ENCODE data around the gene IRAK1.

DNA sequence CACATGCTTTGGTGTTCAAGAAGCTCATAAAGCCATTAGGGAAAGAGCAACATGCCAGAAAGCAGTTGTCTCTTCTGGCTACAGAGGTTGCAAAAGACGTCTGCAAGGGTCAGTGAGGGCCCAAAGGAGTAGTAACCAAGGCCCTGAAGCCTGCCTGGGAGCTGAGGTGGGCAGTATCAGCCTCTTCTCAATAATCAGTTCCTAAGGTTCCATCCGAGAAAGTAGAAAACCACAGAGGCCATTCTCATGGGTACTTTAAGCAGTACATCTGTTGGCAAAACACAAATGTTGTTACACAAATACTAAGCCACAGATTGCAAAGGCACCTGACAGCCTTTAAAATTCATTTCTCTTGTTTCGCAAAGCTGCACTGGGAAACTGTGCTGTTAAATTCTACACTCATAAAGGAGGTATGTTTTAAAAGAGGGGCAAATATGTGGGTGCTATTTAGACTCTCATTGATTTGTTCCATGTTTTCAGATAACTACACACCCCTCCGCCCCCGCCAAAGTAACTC is 40.1 kb upstream of the IRAK1 start:
- TF ChIP-seq ZC3H10 (CRISPR knock-in tag; IDR thresholded peaks at IDR 0.05) (no peak), PATZ1 (CRISPR knock-in tag; IDR thresholded peaks at IDR 0.05; ENCODE audit: borderline replicate concordance) (no peak), TCF4 (CRISPR knock-in tag; IDR thresholded peaks at IDR 0.05; ENCODE audit: borderline replicate concordance) (no peak), ISL1 (CRISPR knock-in tag; IDR thresholded peaks at IDR 0.05) (no peak), ZFP3 (CRISPR knock-in tag; IDR thresholded peaks at IDR 0.05) (no peak), ARNTL (CRISPR knock-in tag; IDR thresholded peaks at IDR 0.05; ENCODE audit: borderline replicate concordance, low read depth) (no peak), RARB (CRISPR knock-in tag; IDR thresholded peaks at IDR 0.05) (no peak)
- TF ChIP-seq, protein P1, sequence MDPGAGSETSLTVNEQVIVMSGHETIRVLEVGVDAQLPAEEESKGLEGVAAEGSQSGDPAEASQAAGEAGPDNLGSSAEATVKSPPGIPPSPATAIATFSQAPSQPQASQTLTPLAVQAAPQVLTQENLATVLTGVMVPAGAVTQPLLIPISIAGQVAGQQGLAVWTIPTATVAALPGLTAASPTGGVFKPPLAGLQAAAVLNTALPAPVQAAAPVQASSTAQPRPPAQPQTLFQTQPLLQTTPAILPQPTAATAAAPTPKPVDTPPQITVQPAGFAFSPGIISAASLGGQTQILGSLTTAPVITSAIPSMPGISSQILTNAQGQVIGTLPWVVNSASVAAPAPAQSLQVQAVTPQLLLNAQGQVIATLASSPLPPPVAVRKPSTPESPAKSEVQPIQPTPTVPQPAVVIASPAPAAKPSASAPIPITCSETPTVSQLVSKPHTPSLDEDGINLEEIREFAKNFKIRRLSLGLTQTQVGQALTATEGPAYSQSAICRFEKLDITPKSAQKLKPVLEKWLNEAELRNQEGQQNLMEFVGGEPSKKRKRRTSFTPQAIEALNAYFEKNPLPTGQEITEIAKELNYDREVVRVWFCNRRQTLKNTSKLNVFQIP (CRISPR knock-in tag; IDR thresholded peaks at IDR 0.05; ENCODE audit: borderline replicate concordance, low read depth): no peak
- TF ChIP-seq, protein P2, sequence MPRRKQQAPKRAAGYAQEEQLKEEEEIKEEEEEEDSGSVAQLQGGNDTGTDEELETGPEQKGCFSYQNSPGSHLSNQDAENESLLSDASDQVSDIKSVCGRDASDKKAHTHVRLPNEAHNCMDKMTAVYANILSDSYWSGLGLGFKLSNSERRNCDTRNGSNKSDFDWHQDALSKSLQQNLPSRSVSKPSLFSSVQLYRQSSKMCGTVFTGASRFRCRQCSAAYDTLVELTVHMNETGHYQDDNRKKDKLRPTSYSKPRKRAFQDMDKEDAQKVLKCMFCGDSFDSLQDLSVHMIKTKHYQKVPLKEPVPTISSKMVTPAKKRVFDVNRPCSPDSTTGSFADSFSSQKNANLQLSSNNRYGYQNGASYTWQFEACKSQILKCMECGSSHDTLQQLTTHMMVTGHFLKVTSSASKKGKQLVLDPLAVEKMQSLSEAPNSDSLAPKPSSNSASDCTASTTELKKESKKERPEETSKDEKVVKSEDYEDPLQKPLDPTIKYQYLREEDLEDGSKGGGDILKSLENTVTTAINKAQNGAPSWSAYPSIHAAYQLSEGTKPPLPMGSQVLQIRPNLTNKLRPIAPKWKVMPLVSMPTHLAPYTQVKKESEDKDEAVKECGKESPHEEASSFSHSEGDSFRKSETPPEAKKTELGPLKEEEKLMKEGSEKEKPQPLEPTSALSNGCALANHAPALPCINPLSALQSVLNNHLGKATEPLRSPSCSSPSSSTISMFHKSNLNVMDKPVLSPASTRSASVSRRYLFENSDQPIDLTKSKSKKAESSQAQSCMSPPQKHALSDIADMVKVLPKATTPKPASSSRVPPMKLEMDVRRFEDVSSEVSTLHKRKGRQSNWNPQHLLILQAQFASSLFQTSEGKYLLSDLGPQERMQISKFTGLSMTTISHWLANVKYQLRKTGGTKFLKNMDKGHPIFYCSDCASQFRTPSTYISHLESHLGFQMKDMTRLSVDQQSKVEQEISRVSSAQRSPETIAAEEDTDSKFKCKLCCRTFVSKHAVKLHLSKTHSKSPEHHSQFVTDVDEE (CRISPR knock-in tag; IDR thresholded peaks at IDR 0.05): no peak

Data from SK-N-SH treated with all-trans-retinoic acid at 6 μM for 48 hours (cell line).